Muscle layer of duodenum (tissue), 2 donors: ENCODE data around the gene ACTR5.

Experiments used
- H3K27ac ChIP-seq: one replicate; pipeline ENCODE4 v1.7.0; 2013; ENCODE audit warnings: mild to moderate bottlenecking, low read length
- H3K27me3 ChIP-seq: one replicate; pipeline ENCODE4 v1.7.0; 2013; ENCODE audit warnings: low read depth, mild to moderate bottlenecking, control low read depth, low read length
- H3K36me3 ChIP-seq, 2 donors: one replicate each; pipeline ENCODE4 v1.7.0; 2013; ENCODE audit warnings: low read length in 2 of 2, control low read depth in 1 of 2, mild to moderate bottlenecking in 1 of 2; ENCODE audit not compliant: insufficient read depth in 2 of 2, control insufficient read depth in 1 of 2
- H3K4me1 ChIP-seq, 2 donors: one replicate each; pipeline ENCODE4 v1.7.0; 2013; ENCODE audit warnings: low read length in 2 of 2, mild to moderate bottlenecking in 2 of 2, control low read depth in 1 of 2, moderate library complexity in 1 of 2; ENCODE audit not compliant: insufficient read depth in 2 of 2, control insufficient read depth in 1 of 2
- H3K4me3 ChIP-seq, 2 donors: one replicate each; pipeline ENCODE4 v1.7.0; 2013; ENCODE audit warnings: low read length in 2 of 2, low read depth in 1 of 2, mild to moderate bottlenecking in 1 of 2
- H3K9me3 ChIP-seq, 2 donors: one replicate each; pipeline ENCODE4 v1.7.0; 2013; ENCODE audit warnings: low read length in 2 of 2, control low read depth in 1 of 2, mild to moderate bottlenecking in 1 of 2; ENCODE audit not compliant: control insufficient read depth in 1 of 2
- donor health status: healthy.

The ACTR5 gene

DNA sequence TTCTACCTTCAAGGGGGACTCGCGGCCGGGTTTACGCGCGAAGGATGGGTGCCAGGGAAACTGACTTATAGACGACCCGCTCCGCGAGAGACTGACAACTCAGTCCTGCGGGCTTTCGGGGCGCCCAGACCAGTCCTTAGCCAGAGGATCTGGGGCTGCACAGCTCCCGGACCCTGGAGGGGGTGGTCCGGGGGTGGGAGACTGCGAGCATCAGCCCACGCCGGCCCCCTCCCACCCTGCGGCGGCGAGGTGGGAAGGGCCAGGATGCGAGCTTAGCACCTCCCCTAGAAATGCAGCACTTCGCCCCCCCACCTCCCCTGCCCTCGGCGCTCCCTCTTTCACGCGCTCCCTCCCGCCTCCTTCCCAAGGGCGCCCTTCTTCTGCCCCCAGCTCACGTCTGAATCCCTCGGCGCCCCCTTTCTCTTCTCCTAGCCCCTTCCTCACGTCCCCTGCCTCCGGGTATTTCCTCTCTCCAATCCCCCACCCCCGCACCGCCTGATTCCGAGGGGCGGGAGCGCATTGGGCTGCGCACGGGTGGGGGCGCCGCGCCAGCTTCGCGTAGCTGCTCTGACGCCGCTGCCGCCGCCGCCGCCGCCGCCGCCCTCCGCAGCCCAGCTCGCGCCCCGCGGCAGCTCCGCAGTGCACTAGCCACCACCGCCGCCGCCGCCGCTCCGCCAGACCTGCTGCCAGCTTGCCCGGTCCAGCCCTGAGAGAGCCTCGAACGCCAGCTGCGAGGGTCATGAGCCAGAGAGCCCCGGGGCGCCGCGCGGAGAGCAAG lies 24.2 kb upstream of the ACTR5 start, which contains the start of gene SLC32A1:
Gene SLC32A1, plus strand, starts transcription at position 639 of the 778 bp plus-strand sequence. CDS start 239 bp downstream, outside the sequence.
- Histone ChIP-seq H3K27me3 (peaks cover 87% of the 10 kb centered on the region), H3K9me3 (no peaks in the 10 kb centered on the region), H3K36me3 (no peaks in the 10 kb centered on the region), H3K4me1 (peaks cover 0 to 40% of the 10 kb centered on the region in 2 donors), H3K4me3 (peak within 1 kb of the TSS in 1 of 2 donors; percentile 4), H3K27ac (no peak within 1 kb of the TSS)

DNA sequence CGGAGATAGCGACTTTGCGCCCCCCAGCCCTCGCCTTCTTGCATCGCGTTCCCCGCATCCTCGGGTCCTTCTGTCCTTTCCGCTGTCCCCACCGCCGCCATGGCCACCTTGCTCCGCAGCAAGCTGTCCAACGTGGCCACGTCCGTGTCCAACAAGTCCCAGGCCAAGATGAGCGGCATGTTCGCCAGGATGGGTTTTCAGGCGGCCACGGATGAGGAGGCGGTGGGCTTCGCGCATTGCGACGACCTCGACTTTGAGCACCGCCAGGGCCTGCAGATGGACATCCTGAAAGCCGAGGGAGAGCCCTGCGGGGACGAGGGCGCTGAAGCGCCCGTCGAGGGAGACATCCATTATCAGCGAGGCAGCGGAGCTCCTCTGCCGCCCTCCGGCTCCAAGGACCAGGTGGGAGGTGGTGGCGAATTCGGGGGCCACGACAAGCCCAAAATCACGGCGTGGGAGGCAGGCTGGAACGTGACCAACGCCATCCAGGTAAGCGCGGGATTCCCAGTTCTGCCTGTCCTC lies 23.6 kb upstream of the ACTR5 start:
- H3K27ac ChIP-seq = no peak overlapping the region
- H3K4me3 ChIP-seq = no peak overlapping the region
- H3K36me3 ChIP-seq = no peaks in the 10 kb centered on the region
- peaks cover 0 to 43% of the 10 kb centered on the region in 2 donors for H3K4me1 ChIP-seq
- H3K9me3 ChIP-seq = peaks cover 0 to under 1% of the 10 kb centered on the region in 2 donors
- H3K27me3 ChIP-seq = peaks cover 87% of the 10 kb centered on the region

DNA sequence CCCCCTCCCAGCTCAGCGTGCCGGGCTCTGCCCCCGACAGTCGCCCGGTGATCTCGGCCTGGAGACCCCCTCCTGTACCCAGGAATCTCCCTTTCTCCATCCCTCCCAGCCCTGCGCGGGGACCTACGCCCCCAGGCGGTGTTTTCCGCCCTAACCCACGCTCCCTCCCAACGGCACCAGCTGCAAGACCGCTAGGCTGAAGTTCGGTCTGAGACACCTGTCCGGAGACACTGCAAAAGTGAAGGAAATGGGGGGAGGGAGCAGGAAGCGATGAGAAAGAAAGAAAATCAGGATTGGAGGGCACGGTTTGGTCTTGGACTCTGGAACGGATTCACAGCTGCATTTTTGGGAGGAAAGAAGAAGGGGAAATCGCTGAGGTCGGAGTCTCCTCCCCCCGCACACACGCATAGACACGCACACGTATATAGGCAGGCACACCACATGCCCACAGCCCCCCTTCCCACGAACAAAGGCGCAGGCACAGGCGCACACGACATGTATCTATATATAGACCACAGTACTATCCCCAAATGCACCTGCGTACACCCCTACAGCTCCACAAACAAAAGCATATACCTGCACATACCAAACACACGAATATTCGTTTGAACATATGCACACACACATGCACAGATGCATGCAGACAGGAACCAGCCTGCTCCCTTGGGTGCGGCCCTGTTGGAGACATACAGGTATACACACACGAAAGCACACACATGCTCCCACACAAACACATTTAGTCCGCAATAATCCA lies 22.9 kb upstream of the ACTR5 start:
- Histone ChIP-seq H3K27me3 (peaks cover 91% of the 10 kb centered on the region), H3K27ac (no peak overlapping the region), H3K9me3 (peaks cover 0 to 4% of the 10 kb centered on the region in 2 donors), H3K36me3 (no peaks in the 10 kb centered on the region), H3K4me1 (peaks cover 0 to 45% of the 10 kb centered on the region in 2 donors), H3K4me3 (no peak overlapping the region)

DNA sequence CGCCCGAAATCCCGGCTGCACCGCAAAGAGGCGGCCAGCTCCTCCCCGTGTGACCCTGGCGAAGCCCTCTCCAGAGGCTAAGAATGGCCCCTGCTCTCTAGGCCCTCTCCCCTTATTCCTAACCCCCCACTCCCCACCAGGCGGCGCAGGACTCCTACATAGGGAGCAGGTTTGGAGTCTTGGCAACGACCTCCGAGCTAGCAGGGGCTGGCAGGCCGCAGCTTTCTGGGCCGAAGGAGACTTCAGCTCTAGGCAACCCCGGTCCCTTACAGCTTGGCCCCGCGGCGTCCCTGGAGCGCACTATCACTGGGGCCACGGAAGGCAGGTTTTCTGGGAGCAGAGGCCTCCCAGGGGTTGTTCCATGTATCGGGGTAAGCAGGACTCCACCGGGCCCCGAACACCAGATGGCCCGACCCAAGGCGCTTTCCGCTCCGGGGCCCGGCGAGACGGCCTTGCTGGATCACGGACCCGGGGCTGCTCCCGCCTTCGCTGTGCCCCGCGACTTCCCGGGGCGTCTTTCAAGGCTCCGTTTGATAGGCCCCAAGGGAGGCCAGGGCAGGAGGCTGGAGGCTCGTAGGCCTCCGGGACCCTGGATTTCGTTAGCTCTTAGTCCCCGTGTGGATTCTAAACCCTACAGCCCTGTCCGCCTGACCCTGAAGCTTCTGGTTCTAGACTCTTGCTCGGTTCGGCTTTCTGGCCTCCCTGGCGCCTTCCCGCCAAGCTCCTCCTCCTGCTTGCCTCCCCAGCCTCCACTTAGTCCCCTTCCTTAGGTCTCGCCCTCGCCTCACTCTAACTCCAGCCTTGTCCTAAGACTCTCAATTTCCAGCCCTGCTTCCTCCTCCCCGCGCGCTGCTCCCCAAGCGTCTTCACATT lies 22.1 kb upstream of the ACTR5 start:
- Histone ChIP-seq H3K4me3 (no peak overlapping the region), H3K27ac (no peak overlapping the region), H3K4me1 (peaks cover 0 to 53% of the 10 kb centered on the region in 2 donors), H3K27me3 (peaks cover 91% of the 10 kb centered on the region), H3K36me3 (no peaks in the 10 kb centered on the region), H3K9me3 (peaks cover 0 to 4% of the 10 kb centered on the region in 2 donors)

DNA sequence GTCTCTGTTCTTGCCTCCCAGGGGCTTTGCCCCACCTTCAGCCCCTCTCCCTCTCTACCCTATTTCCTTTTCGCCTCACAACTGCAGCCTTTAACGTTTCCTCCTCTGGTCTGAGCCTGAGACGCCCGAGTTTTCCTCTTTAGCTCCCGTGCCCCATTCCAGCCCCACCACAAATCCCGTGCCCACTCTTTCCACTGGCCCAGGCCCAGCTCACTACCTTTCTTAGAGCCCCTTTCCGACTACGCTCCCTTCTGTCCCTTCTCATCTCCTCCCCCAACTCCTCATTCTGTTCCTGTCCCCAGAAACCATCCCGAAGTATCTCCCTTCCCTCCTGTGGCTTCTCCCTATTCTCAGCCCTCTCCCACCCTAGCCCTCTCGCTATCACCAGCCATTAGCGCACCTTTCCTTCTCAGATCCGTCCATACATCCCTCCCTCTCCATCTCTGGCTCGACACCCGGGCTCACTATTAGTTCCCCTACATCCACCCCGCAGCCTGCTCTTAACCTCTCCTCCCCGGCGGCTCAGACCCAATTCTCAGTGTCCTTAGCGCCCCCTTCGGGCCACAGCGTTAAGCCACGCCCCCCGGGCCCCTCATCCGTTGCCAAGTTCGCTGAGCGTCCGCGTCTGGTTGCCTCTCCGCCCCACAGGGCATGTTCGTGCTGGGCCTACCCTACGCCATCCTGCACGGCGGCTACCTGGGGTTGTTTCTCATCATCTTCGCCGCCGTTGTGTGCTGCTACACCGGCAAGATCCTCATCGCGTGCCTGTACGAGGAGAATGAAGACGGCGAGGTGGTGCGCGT lies 21.3 kb upstream of the ACTR5 start:
- Histone ChIP-seq H3K4me1 (peaks cover 0 to 57% of the 10 kb centered on the region in 2 donors), H3K27me3 (peaks cover 91% of the 10 kb centered on the region), H3K27ac (no peak overlapping the region), H3K9me3 (peaks cover 0 to 4% of the 10 kb centered on the region in 2 donors), H3K4me3 (no peak overlapping the region), H3K36me3 (no peaks in the 10 kb centered on the region)

DNA sequence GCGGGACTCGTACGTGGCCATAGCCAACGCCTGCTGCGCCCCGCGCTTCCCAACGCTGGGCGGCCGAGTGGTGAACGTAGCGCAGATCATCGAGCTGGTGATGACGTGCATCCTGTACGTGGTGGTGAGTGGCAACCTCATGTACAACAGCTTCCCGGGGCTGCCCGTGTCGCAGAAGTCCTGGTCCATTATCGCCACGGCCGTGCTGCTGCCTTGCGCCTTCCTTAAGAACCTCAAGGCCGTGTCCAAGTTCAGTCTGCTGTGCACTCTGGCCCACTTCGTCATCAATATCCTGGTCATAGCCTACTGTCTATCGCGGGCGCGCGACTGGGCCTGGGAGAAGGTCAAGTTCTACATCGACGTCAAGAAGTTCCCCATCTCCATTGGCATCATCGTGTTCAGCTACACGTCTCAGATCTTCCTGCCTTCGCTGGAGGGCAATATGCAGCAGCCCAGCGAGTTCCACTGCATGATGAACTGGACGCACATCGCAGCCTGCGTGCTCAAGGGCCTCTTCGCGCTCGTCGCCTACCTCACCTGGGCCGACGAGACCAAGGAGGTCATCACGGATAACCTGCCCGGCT lies 20.6 kb upstream of the ACTR5 start:
- H3K9me3 ChIP-seq = peaks cover 0 to 4% of the 10 kb centered on the region in 2 donors
- H3K27me3 ChIP-seq = peaks cover 84% of the 10 kb centered on the region
- H3K4me3 ChIP-seq = no peak overlapping the region
- H3K36me3 ChIP-seq = no peaks in the 10 kb centered on the region
- peaks cover 0 to 57% of the 10 kb centered on the region in 2 donors for H3K4me1 ChIP-seq
- no peak overlapping the region for H3K27ac ChIP-seq

DNA sequence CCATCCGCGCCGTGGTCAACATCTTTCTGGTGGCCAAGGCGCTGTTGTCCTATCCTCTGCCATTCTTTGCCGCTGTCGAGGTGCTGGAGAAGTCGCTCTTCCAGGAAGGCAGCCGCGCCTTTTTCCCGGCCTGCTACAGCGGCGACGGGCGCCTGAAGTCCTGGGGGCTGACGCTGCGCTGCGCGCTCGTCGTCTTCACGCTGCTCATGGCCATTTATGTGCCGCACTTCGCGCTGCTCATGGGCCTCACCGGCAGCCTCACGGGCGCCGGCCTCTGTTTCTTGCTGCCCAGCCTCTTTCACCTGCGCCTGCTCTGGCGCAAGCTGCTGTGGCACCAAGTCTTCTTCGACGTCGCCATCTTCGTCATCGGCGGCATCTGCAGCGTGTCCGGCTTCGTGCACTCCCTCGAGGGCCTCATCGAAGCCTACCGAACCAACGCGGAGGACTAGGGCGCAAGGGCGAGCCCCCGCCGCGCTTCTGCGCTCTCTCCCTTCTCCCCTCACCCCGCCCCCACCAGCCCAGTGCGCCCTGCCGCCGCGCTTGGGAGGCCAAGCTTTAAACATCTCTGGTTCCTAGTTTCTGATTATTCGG lies 20.0 kb upstream of the ACTR5 start:
- Histone ChIP-seq H3K9me3 (peaks cover 0 to 4% of the 10 kb centered on the region in 2 donors), H3K4me1 (peaks cover 0 to 52% of the 10 kb centered on the region in 2 donors), H3K27me3 (peaks cover 84% of the 10 kb centered on the region), H3K36me3 (no peaks in the 10 kb centered on the region), H3K27ac (no peak overlapping the region), H3K4me3 (no peak overlapping the region)

DNA sequence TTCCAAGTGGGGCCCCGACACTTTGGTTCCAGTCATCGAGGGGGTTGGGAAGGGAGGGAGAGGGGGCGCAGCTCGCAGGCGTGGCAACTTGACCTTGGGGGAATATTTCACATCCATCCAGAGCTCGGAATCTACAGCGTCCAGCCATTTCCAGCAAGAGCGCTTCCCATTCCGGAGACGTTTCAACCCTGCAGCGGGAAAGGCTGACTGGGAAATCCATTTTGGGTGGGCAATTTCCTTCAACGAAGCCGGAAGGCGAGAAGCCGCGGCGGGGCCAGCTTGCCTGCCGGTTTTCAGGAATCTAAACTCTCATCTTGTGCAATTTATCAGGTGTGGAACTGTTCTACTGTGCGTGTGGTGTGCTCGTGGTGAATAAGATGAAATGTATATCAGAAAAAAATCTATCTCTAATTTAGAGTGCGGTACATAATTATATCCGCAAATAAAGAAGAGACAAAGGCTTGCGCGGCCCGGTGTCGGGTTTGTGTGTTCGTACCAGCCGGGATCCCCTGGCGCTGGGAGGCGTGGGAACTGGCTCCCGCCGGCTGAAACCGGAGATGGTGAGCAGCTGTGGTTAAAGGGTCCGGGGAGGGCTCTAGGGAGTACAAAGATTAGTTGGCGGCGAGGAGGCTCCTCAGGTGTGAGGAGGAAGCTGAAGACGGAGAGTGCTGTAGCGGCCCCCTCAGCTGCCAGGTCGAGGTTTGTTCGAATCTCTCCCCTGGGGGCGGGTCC lies 19.2 kb upstream of the ACTR5 start:
- Histone ChIP-seq H3K4me1 (peaks cover 0 to 44% of the 10 kb centered on the region in 2 donors), H3K4me3 (no peak overlapping the region), H3K27ac (no peak overlapping the region), H3K27me3 (peaks cover 80% of the 10 kb centered on the region), H3K9me3 (peaks cover 0 to 4% of the 10 kb centered on the region in 2 donors), H3K36me3 (no peaks in the 10 kb centered on the region)

DNA sequence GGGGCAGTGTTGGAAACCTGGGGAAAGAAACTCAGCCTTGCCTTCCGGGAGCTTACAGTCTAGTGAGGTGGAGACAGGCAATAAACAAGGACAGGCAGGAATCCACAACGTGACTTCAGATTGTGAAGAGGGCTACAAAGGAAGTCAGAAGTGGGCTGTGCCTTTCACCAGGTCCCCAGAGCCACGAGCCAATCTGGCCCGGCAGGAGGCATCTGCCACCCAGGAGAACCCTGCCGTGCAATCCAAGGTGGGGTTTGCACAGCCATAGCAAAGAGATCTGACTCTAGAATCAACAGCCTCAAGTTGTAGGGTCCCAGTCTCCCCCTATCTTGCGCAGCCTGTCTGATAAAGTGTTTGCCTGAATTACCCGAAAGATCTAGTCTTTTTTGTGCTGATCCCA lies 18.5 kb upstream of the ACTR5 start:
- H3K4me1 ChIP-seq = peaks cover 0 to 37% of the 10 kb centered on the region in 2 donors
- H3K27ac ChIP-seq = no peak overlapping the region
- H3K27me3 ChIP-seq = peaks cover 78% of the 10 kb centered on the region
- no peak overlapping the region for H3K4me3 ChIP-seq
- H3K9me3 ChIP-seq = peaks cover 0 to 4% of the 10 kb centered on the region in 2 donors
- H3K36me3 ChIP-seq = no peaks in the 10 kb centered on the region
